Activated CD8-positive, alpha-beta memory T cell treated with anti-CD3 and anti-CD28 coated beads, Interleukin-2, amount 50 U/mL, for 1 hour (primary cell): ENCODE results near the gene RUNX2.

ENCODE experiments used
- DNase-seq: peaks from one replicate; pipeline ENCODE4 v3.0.0-alpha.2; 2020; ENCODE audit errors: extremely low read depth

RUNX2 gene

DNA sequence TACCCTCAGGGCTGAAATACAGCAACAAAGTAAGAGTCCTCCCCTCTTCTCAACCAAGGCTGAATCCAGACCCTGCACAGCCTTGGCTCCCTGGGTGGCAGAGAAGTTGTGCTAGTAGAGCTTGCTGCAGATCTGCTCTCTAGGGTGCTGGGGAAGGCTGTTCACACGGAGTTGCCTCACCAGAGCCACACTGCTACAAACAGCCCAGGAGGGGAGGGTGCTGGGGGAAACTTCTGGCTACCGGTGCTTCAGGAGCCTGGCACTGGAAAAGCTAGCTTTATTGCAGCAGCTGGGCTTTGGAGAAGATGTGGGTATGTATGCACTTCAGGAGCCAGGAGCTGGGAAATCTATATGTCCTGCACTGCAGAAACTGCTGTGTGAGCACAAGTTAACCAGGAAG is 87.2 kb downstream of the RUNX2 start:
- DNase-seq = no peak

DNA sequence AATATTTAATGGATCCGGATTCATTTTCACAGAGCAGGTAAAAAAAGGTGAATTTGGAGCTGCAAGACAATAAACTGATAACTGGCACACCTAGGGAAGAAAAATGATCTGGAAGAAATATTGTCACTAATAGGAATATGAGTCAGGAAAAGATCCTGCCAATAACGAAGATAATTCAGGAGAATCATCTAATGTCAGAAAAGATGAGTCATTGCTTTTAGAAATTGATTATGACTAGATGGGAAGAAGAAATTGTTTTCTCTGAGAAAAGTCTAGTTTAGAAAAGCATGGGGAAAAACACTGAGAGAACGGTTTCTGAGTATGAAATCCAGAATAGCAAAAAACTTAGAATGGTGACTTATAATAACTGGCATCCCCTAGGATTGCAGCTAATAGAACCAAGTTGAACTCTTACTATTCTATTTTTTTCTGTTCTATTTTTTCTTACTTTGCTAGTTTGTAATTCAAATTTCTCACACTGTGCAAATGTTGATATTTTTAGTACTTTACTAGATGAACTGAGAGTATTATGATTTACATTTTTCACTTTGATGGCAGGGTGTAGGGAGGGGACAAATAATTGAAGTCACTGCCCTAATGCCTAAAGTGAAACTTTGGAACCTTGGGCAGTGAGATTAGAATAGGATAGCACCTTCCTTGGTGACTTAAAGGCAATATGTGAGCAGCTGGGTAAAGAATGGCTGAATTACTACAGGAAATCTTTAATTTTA is 87.8 kb downstream of the RUNX2 start:
- no peak for DNase-seq

DNA sequence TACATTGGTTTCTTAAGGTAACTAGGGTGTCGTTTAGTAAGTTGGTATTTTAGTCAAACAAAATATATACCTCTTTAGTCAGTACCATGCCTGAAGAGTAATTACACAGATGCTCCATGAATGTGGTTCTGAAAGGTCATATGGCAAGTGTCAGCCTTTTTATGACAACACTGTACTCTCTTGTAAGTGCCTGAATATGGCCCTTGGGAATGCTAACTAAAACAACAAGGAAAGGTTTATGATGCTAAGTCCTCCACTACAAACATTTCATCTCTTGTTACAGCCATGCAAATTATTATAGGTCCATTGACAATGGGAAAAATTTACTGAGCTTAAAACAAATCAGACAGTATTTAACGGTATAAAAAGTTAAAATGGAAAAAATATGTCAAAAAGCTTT is 88.6 kb downstream of the RUNX2 start:
- DNase-seq = no peak

DNA sequence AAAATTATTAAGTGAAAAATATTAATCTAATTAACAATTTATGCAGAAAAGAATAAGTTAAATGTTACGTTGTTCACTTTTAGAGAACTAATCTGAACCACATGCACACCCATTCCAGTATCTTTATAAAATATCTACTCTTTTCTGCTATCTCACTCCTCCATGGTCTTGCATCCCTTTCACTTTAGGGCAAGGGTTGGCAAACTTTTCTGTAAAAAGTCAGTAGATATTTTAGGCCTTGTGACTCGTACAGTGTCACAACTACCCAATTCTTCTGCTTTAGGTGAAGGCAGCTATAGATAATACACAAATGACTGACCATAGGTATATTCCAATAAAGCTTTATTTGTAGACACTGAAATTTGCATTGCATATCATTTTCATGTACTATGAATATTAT is 89.3 kb downstream of the RUNX2 start:
- no peak for DNase-seq

DNA sequence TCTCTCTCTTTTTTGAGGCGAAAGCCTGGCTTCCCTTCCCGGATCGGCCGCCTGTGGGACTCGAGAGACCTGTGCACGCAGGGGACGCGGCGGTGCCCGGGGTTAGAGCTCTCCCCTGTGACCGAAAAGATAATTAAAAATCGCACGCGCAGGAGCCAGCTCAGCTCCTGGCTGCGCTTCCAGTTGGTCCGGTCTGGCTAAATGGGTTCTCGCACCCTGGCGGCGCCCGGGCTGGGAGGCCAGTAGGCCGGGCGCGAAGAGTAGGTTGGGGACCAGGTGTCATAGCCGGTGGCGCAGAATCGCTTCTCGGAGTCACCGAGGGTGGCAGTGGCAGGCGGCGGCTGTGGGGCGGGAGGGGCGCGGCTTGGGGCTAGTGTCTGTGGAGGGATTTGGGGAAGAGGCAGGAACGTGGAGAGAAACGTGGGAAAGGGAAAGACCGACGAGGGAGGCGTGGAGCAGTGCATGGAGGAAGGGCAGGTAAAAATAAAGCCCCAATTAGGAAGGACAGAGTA is 91.5 kb downstream of the RUNX2 start:
- DNase-seq = no peak

DNA sequence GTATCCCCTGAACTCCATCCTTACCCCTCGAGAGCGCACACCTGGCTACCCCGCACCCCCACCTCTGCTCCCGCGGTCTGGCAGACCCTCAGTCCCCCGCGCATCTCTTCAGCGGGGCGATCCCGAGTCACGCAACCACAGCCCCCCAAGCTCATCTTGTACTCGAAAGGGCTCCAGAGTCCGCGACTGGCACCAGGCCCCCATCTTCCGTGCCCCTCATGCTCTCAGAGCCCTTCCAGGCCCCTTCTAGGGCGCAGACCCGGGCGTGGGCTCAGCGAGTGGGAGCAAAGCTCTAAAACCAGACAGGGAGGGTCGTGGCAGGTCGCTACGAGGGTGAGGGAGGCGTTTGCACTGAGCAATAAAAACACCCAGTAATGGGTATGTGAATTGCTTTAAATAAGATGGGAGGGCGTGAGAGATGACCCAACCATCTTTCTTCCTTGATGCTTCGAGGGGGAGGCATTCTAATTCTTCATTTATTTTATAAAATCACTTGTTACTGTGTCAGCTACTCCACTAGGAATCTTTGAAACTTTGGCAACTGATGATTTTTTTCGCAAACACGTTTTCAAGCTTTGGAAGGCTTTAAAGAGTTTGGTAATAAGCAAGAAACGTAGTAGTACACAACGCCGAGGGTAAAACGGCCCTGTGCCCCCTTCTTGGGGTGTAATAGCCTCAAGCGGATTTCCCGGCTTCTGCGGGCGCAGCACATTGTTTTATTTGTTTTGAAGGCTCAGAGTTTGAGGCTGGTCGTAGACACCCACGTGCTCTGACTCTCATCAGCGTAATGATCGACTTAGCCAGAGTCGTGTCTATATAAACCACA is 92.2 kb downstream of the RUNX2 start:
- DNase-seq = no peak

DNA sequence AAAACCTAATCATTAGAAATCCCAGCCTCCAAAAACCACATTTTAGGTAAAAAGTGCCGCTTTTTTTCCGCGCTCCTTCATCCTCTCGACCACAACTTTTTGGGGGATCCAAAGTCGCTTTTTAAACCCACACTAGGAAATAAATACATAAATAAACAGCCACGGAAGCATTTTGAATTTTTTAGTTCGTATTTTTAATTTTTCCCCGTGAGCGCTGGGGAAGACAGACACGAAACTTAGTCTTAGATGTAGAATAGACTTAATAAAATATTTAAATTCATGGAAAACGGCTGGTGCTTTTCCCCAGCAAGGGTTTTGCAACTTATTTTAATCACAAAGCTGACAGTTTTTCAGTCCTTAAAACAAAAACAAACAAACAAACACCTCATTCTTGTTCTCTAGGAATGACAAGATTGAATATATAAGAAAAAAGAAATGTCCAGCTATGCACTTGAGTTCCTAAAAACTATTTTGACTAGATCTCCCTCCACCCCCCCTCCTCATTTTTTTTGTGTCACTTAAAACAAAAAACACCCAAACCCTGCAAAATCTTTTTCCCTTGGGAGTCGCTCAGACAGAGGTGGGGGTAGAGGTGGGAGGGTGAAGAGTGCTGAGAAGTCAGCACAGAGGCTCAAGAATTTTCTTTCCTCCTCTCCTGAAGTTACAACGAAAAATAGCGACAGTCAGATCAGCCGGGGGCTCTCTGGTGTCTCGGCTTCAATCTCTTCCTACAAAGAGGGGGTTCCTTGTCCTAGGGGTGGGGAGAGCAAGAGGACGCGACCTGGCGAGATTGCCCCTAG is 93.0 kb downstream of the RUNX2 start:
- DNase-seq = no peak

DNA sequence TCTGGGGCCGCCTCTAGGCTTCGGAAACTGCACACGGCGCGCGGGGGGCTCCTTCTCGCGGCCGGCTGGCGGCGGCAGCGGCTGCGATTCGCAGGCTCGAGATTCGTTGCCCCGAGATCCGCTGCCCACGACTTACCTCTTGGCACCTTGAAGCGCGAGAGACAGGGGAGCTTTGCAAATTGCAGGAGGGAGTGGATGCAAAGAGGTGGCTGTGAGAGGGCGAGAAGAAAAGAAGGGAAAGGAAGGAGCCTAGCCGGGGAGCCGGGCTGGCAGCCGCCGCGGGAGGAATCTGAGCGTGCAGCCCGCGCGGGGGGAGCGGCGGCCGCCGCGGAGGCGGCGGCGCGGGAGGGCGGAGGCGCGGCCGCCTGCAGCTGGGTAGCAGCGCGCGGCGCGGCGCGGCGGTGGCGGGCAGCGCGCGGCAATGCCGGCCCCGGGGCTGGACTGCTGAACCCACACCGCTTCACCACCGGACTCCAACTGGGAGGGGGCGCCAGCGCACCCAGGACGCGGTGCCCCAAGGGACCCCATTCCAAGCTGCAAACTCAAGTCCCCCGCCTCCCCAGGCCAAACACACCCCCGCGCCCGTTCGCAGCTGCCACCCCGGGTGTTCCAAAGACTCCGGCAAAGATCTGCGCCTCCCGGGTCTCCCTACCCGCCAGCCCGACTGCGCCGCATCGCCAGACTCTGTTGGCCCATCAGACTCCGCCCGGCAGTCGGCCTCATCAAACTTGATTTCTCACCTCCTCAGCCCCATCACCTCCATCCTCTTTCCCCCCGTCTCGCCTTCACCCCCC is 93.8 kb downstream of the RUNX2 start:
- DNase-seq = no peak

DNA sequence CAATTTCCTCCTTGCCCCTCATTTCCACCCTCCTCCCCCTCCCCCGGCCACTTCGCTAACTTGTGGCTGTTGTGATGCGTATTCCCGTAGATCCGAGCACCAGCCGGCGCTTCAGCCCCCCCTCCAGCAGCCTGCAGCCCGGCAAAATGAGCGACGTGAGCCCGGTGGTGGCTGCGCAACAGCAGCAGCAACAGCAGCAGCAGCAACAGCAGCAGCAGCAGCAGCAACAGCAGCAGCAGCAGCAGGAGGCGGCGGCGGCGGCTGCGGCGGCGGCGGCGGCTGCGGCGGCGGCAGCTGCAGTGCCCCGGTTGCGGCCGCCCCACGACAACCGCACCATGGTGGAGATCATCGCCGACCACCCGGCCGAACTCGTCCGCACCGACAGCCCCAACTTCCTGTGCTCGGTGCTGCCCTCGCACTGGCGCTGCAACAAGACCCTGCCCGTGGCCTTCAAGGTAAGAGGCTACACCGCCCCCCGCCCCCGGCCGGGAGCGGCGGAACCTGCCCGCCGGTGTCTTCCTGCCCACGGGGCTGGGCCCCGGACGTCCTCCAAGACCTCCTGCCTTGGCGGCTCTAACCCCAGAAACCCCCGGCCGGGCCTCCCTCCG is 94.5 kb downstream of the RUNX2 start:
- no peak for DNase-seq

DNA sequence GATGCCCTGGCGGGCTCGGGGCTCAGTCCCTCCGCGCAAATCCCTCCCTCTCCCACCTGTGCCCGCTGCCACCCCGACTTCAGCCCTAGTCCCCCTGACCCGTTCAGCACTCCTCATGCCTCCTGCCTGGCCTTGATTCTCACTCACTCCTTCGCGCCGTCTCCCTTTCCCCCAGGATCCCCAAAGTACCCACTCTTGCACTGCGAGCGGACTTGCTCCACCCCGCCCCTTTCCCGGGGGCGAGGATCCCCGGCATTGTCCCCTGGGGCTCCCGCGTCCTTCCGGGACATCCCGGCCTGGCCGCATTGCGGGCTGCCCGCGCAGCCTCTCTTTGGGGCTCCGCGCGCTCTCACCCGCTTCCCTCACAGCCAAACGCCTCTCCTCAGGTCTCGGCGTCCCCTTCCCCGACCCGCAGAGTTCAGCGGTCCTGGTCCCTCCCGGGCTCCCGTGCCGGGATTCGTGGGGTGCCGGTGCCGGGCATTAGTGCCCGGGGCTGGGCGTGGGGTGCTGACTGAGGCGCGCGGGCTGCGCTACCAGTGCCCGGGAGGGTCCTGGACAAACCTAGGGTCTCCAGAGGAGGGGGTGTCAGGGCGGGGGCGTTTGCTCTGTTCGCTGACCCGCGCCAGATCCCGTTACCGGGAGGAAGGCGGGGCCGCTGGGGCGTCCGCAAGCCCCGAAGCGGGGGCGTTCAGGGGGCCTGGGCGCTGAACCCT is 95.1 kb downstream of the RUNX2 start:
- no peak for DNase-seq

DNA sequence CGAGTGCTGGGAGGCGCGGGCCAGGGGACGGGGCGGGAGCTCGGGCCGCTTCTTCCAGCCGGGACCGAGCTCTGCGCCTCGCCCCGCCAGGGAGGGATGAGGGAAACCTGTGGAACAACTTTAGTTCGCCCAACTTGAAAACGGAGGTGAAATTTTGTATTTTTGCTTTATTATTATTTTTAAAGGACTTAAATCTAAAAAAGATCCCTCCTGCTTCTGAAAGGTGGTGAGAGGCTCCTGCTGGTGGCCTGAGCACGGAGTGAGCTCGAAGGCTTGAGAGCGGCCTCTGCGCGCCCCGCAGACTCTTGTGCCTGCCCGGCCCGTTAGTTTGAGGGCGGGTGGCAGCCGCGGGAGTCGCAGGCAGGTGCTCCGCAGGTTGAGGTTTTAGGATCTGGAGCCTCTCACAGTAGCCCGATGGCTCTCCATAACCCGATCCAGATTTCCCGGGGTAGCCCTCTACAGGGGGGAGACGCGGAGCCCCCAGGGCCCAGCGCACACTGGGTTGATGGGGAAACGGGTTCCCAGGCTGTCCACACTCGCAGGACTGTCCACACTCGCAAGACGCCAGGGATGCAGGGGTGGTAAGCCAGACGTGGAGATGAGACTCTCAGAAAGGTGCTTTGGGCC is 95.8 kb downstream of the RUNX2 start:
- no peak for DNase-seq

DNA sequence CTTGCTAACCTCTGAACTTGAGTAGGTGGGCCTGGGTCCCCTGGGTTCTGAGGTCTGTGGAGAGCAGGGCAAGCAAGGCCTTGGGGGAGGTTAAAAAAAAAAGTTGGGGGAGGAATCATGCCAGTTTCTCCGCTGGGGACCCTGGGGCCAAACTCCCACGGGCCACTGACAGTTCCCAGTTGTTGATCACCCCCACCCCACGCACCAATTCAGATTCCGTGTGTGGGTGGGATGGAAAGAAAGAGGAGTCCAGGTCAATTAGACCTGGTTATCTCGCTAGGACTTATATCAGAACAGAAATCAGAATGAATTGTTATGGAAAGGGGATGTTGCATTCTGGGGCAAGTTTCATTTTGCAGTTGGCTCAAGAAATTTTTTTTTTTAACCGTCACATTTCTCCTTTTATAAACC is 96.3 kb downstream of the RUNX2 start:
- DNase-seq = no peak

DNA sequence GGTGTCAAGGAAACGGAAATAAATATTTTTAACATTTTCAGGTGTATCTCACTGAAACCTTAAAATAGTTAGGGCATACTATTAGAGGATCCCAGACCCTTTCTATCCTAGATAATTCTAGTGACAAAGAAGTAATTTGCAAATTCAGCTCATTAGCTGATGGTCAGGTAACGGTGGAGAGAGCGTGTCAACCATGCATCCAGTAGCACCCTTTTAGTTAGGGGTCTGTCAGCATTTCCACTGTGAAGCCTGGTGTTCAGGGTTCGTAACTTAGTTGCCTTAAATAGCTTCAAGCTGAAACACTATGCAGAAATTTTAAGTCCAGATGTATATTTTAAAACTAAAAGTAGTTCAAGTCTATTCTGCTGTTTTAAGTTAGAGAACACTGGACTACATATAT is 98.1 kb downstream of the RUNX2 start:
- DNase-seq = no peak

DNA sequence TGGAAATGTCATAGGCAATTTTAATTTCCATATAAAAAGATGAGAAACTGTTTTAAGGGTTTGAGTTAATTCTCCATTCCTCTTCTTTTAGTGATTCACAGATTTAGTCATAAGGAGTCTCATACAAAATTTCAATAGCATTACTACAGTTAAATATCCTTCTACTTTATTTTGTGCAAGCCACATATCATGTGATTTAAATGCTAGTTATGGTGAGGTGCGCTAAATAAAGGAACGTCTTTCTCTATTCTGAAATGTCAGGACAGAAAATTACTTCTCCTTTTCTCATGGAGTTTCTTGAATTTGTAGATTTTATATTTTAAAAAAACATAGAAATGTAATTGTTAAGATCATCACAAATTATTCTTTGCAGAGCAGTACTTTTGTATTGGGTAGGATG is 99.6 kb downstream of the RUNX2 start:
- DNase-seq = no peak

DNA sequence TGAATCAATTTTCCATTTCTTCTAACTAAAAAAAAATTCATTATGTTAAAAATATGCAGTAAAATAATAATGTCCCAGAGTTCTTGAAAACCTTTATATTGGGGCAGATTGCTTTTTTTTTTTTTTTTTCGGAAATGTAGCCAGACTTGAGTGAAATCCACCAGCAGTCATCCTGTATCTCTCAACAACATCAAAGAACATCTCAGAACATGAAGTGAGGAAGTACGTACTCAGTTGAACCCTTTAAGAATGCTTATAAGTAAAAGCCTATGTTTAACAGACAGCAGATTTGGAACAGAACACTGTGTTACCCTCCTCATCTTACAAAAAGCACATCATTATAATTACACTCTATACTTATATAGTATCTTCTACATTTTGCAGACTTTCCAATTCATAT is 100.6 kb downstream of the RUNX2 start:
- DNase-seq = no peak

DNA sequence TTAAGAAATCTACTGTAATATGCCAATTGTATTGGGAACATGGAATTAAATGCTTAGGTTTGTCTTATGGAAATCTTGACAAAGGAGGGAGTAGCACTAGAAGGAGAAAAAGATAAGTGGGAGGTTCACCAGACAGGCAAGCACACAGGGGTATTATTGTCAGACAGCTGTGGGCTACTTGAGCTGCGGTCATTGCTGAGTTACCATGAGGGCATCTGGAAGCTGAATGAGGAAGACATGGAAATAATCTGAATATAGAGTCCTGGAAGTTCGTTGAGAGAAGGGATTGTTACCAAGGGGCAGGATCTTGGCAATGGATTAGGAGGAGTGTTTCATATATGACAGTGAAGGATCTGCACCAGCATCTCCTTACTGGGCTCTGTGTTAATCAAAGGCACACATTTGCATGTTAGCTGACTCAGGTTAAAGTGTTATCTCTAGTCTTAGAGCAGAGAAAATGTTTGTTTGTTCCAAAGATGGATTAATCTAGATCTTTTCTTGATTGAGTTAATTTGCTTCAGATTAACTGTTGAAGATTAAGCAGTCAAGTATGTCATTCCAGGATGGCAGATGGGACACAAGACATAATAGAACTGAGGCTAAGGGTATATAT is 102.6 kb downstream of the RUNX2 start:
- no peak for DNase-seq

DNA sequence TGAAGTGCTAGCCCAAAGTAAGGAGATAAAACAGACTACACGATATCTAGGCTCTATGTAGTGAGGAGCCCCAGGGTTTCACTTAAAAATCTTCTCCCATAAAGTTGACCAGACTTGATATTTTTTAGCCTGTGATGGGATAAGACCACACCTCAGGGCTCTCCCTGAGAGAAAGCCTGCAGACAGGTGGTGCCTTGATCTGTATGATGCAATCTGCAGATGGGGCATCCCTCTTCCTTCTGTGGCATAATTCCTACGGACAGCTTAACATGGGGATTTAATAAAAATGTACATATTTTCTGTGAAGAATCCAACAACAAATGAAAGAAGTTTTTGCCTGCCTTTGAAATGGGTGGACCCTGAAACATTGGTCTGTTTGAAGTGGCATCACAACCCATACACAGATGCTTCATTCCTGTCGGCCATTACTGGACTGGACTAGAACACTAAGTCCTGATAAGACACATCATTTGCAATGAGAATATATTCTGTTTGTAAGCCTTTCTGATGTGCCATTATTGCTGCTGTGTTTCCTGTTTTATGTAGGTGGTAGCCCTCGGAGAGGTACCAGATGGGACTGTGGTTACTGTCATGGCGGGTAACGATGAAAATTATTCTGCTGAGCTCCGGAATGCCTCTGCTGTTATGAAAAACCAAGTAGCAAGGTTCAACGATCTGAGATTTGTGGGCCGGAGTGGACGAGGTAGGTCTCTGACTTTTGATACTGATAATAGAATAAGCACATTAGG is 103.4 kb downstream of the RUNX2 start:
- DNase-seq = no peak

DNA sequence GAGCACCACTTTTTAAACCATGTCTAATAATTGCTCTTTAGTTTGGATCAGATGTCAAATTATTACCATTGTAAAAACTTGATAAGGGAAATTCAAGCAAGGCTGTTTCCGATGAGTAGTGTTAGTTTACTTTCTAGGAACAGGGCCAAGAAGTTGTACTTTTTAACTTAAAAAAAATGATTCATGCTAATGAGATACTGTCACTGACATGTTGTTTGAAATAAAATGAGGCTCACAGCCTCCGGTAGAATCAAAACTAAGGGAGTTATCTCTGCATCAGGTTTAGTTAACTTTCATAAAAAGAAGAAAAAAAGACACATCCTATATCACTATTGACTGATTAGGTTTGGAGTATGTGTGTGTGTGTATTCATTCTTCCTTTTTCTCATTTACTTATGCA is 104.8 kb downstream of the RUNX2 start:
- DNase-seq = no peak
